Measurements from ENCODE around the gene IFI6. TPM values are rescaled to one million over a fixed set of nuclear protein-coding genes. Genes with fewer than 3 reads are reported as not detected.

The IFI6 gene
- total and polyA plus RNA-seq, 4 donors = 5.9 to 339 (median 169) TPM

DNA sequence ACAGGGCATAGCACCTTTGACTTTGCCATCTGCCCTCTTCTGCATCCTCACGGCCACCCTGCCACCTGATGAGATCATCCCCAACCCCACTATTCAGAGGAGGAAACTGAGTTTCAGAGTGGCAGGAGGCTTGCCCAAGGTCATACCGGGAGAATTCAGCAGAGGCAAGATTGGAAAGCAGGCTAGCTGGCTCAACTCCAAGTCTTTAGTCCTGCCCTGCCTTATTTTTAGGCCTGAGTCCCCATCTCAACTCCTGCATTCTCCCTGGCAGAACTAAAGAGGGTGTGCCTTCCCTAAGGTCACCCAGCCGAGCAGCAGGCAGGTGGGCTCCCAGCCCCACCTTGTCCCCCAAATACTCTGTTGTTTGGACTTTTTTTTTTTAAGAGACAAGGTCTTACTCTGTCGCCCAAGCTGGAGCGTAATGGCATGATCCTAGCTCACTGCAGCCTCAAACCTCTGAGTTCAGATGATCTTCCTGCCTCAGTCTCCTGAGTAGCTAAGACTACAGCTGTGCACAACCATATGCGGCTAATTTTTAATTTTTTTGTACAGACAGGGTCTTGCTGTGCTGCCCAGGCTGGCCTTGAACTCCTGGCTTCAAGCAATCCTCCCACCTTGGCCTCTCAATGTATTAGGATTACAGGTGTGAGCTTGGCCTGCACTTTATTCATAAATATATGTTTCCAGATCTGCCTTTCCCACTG is 23.2 kb downstream of the IFI6 start:
- H3K4me1 ChIP-seq (ENCODE audit: control insufficient read depth in 4 of 4, insufficient read depth in 4 of 4, low read length in 3 of 4) = no peaks in the 10 kb centered on the region
- no peak for TF ChIP-seq FOXA2 (IDR thresholded peaks at IDR 0.05)
- TF ChIP-seq JUND (IDR thresholded peaks at IDR 0.05) = no peak
- TF ChIP-seq RAD21 (IDR thresholded peaks at IDR 0.05) = no peak
- TF ChIP-seq REST (IDR thresholded peaks at IDR 0.05) = no peak
- TF ChIP-seq, protein P1, sequence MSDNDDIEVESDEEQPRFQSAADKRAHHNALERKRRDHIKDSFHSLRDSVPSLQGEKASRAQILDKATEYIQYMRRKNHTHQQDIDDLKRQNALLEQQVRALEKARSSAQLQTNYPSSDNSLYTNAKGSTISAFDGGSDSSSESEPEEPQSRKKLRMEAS (IDR thresholded peaks at IDR 0.05) = no peak
- no peak overlapping the region for H3K4me3 ChIP-seq (ENCODE audit: low read depth in 1 of 3, low read length in 3 of 3)
- 77% methylated on average over 6 of the region's 6 CpGs for WGBS
- DNase-seq (ENCODE audit: low spot score) = no peak
- H3K27me3 ChIP-seq (ENCODE audit: control insufficient read depth in 4 of 4, insufficient read depth in 4 of 4, low read length in 3 of 4) = no peaks in the 10 kb centered on the region
- no peaks in the 10 kb centered on the region for H3K36me3 ChIP-seq (ENCODE audit: control insufficient read depth in 4 of 4, insufficient read depth in 3 of 4, low read depth in 1 of 4, low read length in 3 of 4)
- H3K9me3 ChIP-seq (ENCODE audit: control insufficient read depth in 4 of 4, low read length in 3 of 4) = no peaks in the 10 kb centered on the region
- H3K9ac ChIP-seq (ENCODE audit: low read depth in 1 of 2, low read length in 2 of 2) = no peak overlapping the region
- H3K27ac ChIP-seq (ENCODE audit: low read depth in 1 of 2, low read length in 2 of 2) = no peak overlapping the region

DNA sequence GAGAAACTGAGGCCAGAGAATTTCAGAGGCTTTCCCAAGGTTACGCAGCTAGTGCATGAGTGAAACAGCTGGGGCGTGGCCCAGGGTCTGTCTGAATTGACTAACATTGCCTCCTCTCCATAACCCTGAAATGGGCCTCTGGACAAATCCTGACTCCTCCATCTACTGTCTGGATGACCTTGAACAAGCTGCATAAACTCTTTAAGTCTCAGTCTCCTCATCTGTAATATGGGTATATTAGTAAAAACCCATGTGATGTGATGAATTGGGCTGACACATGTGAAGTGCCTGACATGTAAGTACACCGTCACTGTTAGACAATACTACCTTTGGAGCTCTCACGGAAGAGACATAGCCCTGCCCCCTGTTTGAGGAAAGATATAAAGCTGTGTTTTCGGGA is 24.7 kb downstream of the IFI6 start:
- Histone ChIP-seq H3K9me3 (ENCODE audit: control insufficient read depth in 4 of 4, low read length in 3 of 4) (no peaks in the 10 kb centered on the region), H3K4me1 (ENCODE audit: control insufficient read depth in 4 of 4, insufficient read depth in 4 of 4, low read length in 3 of 4) (no peaks in the 10 kb centered on the region), H3K4me3 (ENCODE audit: low read depth in 1 of 3, low read length in 3 of 3) (no peak overlapping the region), H3K27ac (ENCODE audit: low read depth in 1 of 2, low read length in 2 of 2) (no peak overlapping the region), H3K27me3 (ENCODE audit: control insufficient read depth in 4 of 4, insufficient read depth in 4 of 4, low read length in 3 of 4) (no peaks in the 10 kb centered on the region), H3K9ac (ENCODE audit: low read depth in 1 of 2, low read length in 2 of 2) (no peak overlapping the region), H3K36me3 (ENCODE audit: control insufficient read depth in 4 of 4, insufficient read depth in 3 of 4, low read depth in 1 of 4, low read length in 3 of 4) (no peaks in the 10 kb centered on the region)
- 96% methylated on average over 5 of the region's 5 CpGs for WGBS
- DNase-seq (ENCODE audit: low spot score) = no peak
- TF ChIP-seq ZBTB33 (IDR thresholded peaks at IDR 0.05) (no peak), TAF1 (conservative IDR thresholded peaks at IDR 0.05) (no peak), FOXA1 (IDR thresholded peaks at IDR 0.05) (no peak), EGR1 (IDR thresholded peaks at IDR 0.05; ENCODE audit: low read depth in 2 of 2) (no peak), NR2F2 (IDR thresholded peaks at IDR 0.05) (no peak), JUND (IDR thresholded peaks at IDR 0.05) (no peak), ATF3 (IDR thresholded peaks at IDR 0.05) (no peak), HNF4A (conservative IDR thresholded peaks at IDR 0.05) (no peak), GABPA (IDR thresholded peaks at IDR 0.05 in 1 of 2, conservative IDR thresholded peaks at IDR 0.05 in 1 of 2) (no peak), YY1 (IDR thresholded peaks at IDR 0.05) (no peak), FOXA2 (IDR thresholded peaks at IDR 0.05) (no peak)
- TF ChIP-seq, protein P1 (IDR thresholded peaks at IDR 0.05) = no peak
